Purkinje cell (primary cell): ENCODE data around the gene PET117. TPM values are rescaled to one million over a fixed set of nuclear protein-coding genes. Genes with fewer than 3 reads are reported as not detected.

Experiments
- polyA plus RNA-seq: library from polyadenylated mRNA; unstranded; fragments of >200 nt; fragmentation: Nextera tagmentation; gene quantifications from 2 replicates; pipeline ENCODE4 v1.2.1, GENCODE V29; 2014

PET117 gene
- 23.1 and 27.3 TPM in 2 replicates for polyA plus RNA-seq

GRCh38 chr20:18137412-18138265 lies at the start of gene PET117, which contains the start of gene KAT14:
Gene PET117 (plus strand): TSS chr20:18137863. CDS start chr20:18137956, 93 bp downstream.
Gene KAT14 (plus strand): TSS chr20:18137863. CDS start chr20:18142661, 4,798 bp downstream.

Other genes starting within 250 kb of the PET117 start
- gene SNX5, start 169.1 kb upstream of the PET117 start, polyA plus RNA-seq: 51.8 and 82.4 TPM in 2 replicates
- 1.2 and 1.9 TPM in 2 replicates for gene MGME1, start 168.8 kb upstream of the PET117 start, polyA plus RNA-seq
- gene OVOL2, start 79.9 kb upstream of the PET117 start, polyA plus RNA-seq: 0.98 TPM in 1 of 2 replicates, not detected in the other
- gene KAT14, start within 50 bp of the PET117 start, polyA plus RNA-seq: 8.1 and 12.0 TPM in 2 replicates
- 2.3 and 7.4 TPM in 2 replicates for gene ZNF133, start 150.7 kb downstream of the PET117 start, polyA plus RNA-seq